ENCODE data around the gene GMEB1.
"Not testable (repeated sequence)": the region's sequence is repeated elsewhere in the genome, so short reads cannot be mapped to it uniquely, and the experiment has no call there.

GMEB1 gene, protein sequence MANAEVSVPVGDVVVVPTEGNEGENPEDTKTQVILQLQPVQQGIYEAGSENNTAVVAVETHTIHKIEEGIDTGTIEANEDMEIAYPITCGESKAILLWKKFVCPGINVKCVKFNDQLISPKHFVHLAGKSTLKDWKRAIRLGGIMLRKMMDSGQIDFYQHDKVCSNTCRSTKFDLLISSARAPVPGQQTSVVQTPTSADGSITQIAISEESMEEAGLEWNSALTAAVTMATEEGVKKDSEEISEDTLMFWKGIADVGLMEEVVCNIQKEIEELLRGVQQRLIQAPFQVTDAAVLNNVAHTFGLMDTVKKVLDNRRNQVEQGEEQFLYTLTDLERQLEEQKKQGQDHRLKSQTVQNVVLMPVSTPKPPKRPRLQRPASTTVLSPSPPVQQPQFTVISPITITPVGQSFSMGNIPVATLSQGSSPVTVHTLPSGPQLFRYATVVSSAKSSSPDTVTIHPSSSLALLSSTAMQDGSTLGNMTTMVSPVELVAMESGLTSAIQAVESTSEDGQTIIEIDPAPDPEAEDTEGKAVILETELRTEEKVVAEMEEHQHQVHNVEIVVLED

DNA sequence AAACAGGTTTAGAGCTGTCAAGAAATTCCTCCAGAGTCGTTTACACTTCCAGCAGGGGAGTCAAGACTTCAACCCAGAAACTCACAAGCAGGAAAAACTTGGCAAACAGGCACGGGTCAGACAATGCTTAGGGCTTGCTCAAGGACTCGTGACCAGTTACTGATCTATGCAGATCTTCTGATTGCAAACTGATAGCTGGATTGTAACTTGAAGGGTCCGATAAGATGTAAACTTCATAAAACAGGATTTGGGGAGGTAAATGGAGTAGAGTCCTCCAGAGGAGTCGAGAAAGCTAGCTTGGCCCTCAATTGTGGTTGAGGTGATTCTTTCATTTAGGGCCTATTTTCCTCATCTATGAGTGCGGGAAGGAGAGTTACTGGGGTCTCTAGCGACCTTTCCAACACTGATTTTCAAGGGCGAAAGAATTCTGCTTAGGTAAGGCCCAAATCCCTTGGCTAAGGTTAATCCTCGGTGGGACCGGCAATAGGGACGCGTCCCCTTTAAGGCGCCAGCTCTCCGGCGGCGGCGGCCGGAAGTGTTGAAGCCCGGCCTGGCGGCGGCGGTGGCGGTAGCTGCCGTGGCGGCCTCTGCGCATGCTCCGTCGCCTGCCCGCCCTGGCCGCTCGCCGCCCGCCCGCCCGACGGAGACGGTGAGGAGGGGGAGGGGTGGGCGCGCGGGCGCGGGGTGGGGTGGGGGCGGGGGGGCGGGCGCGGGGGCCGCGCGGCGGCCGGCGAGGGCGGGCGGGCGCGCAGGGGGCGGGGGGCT lies at the start of gene GMEB1:
Gene GMEB1 (plus strand): TSS at position 594 of the 765 bp plus-strand sequence. CDS start 14,829 bp downstream, outside the sequence.
- DNase-seq: peak; percentile 87

DNA sequence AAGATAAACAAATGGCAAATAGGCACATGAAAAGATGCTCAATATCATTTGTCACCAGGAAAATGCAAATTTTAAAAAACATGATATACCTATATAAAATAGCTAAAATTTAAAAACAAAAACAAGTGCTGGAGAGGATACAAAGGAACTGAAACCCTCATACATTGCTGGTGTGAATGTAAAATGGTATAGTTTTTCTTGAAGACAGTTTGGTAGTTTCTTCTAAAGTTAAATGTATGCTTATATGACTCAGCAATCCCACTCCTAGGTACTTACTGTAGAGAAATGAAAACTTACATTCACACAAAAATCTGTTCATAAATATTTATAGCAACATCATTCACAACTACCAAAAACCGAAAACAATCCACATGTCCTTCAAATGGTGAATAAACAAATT lies 36.9 kb upstream of the GMEB1 start:
- DNase-seq: no peak

DNA sequence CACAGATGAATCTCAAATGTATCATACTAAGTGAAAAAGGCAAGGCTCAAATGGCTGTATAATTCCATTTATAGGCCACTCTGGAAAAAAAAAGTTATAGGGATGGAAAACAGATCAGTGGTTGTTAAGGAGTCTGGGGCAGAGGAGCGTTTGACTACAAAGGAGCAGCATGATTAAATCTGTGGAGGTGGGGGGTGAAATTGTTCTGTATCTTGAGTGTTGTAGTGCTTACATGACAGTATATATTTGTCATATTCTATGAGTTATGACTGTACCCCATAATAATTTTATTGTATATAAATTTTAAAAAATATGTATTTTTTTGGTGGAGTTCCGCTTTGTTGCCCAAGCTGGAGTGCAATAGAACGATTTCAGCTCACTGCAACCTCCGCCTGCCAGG lies 36.0 kb upstream of the GMEB1 start:
- no peak for DNase-seq

DNA sequence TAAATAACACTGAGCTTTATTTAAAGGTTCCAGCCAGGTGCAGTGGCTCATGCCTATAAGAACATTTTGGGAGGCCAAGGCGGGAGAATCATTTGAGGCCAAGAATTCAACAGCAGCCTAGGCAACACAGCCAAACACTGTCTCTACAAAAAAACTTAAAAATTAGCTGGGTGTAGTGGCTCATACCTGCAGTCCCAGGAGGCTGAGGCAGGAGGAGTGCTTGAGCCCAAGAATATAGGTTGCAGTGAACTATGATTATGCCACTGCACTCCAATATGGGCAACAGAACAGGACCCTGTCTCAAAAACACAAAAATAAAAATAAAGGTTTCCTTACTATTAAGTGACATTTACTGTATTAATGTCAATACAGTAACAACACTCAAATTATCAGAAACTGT lies 27.8 kb upstream of the GMEB1 start:
- peak; percentile 20 for DNase-seq

DNA sequence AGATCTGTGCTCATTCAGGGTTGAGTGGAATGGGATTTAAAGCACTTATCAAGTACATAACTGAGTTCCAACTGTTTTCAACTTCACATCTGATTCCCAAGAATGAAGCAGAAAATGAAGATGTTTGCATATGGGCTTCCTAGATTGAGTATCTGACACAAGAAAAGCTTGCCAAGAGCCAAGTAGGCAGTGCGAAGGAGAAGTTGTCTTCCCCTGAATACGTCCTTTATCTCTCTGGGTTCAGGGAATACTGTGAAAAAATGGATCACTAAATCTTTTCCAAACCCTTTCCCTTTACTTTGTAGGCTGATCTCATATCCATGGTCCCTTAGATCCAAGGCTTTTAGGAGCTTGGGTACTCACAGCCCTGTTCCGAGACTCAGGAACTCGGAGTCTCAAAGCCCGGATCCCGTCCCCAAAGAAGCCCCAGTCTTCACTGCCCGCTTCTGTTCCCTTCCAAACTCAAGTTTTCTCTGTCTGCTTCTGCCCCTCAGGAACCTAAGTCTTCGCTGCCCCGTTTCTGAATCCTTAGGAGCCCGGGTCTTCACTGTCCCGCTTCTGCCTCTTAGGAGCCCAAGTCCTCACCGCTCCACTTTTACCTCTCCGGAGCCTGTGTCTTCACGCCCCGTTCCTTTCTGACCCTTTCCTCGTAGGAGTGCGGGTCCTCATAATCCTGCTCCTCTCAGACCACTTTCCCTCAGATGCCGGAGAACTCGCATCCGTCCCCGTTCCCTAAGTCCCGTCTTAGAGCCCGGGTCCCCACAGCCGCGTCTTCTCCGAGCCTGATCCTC lies 26.3 kb upstream of the GMEB1 start:
- peak; percentile 3 for DNase-seq

DNA sequence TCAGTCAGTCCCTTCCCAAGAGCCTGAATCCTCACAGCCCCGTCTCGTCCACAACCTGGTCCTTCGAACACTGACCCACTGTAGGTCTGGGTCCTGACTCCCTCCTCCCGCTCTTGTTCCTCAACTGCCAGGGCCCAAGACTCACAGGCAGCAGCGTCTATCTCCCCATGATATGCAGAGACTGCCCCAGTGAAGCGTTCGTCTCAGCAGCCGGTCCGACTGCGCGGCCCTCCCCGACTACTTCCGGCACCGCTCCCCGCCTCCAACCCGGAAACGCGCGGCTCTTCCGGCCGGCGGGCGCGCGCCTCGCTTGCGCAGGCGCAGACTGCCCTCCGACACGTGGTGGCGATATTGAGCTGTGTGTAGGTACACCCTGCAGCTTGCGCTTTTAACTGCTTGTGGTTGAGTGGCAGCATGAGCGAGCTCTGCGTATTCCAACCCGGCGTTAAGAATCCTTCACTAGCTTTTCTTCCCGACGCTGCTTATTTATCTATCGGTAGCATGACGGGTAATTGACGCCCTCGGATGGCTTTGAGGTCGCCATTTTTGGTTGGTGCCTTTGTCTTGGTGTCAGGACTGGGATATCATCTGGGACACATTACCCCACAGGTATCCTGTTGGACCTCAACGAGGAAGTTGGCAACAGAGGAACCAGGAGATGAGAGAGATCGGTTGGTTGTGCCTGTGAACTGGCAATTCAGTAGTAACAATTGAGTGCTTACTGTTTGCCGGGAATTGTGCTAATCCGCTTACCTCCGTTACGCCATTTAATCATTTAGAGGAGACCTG lies 25.5 kb upstream of the GMEB1 start, which contains the start of gene TAF12:
Gene TAF12 (minus strand): TSS at position 221 of the 789 bp plus-strand sequence. CDS start 20,986 bp downstream, outside the sequence.
- peak; percentile 95 for DNase-seq

DNA sequence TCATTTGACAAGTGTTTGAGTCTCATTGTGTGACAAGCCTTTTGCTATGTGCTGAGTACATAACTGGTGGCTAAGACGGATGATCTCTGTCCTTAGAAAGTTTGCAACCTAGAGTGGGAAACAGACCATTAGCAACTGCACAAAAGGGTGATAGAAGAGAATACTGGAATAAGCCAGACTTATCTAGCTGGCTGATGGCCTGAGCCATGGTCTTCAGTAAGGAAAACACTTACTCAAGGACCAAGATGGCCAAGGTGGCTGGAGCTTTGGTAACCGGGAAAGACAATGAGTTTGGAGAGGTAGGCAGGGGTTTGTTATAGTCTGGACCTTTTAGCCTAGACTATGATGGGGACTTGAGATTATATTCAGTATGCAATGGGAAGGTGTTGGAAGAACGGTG lies 24.1 kb upstream of the GMEB1 start:
- DNase-seq: no peak

DNA sequence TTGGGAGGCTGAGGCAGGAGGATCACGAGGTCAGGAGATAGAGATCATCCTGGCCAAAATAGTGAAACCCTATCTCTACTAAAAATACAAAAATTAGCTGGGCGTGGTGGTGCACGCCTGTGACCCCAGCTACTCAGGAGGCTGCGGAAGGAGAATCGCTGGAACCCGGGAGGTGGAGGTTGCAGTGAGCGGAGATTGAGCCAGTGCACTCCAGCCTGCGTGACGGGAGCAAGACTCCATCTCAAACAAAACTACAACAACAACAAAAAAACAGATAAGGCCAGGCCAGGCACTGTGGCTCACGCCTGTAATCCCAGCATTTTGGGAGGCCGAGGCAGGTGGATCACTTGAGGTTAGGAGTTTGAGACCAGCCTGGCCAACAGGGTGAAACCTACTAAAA lies 23.2 kb upstream of the GMEB1 start:
- DNase-seq: not testable (repeated sequence)

DNA sequence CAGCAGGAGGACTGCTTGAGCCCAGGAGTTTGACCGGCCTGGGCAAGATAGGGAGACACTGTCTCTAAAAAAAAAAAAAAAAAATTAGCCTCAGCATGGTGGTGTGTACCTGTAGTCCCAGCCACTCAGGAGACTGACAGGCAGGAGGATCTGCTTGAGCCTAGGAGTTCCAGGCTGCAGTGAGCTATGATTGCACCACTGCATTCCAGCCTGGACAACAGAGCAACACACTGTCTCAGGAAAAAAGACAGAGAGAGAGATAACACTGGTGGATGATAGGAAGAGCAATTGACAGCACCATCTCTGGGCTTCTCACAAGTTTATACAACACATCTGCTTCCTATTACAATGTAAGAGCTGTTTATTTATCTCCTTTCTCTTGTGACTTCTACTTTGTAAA lies 22.5 kb upstream of the GMEB1 start:
- DNase-seq: no peak

DNA sequence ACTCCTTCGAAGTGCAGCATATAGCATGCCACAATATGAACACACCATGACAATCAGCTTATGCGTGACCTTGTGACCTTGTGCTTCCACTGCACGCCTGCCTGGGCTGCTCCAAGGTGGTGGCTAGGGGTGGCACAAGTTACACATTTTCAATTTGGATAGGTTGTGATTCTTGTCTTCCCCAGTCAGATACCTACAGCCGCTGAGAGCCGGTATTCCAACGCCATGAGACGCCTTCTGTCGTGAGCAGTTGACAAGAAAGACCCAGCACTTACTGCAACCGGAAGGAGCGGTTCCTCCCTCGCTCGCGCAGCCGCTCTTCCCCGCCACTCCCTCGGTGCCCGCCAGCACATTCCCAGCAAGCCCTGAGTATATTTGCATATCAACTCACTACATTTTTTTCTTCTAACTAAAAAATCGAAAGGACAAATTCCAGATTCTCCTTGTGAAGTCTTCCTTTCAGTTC lies 20.5 kb upstream of the GMEB1 start:
- DNase-seq: peak; percentile 91

DNA sequence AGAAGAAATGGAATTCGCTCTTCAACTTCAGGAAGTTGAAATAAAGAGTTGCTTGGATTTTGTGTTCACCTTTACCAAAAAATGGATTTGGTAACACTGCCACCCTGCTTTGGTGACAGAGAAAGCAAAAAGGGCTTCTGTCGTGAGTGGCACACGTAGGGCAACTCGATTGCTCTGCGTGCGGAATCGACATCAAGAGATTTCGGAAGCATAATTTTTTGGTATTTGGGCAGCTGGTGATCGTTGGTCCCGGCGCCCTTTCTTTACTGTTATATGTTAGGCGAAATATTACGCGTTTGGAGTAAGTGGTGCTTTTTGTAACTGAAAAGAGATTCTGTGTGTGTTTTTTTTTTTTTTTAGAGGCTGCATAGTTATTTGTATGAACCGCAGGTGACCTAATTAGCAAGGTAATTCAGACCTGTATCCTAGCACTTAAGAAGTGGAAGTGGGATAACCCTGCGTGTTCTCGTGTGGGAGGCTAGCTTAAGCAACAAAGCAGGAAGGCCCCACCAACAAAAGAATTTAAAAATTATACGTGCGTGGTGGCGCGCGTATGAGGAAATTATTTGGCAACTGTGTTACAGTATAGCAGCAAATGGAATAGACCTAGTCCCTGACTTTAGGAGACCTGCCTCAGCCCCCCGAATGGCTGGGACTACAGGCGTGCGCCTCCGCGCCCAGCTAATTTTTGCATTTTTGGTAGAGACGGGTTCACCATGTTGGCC lies 19.9 kb upstream of the GMEB1 start, which contains the start of gene RNU11:
Gene RNU11 (plus strand): TSS at position 127 of the 725 bp plus-strand sequence.
- DNase-seq: peak; percentile 99

DNA sequence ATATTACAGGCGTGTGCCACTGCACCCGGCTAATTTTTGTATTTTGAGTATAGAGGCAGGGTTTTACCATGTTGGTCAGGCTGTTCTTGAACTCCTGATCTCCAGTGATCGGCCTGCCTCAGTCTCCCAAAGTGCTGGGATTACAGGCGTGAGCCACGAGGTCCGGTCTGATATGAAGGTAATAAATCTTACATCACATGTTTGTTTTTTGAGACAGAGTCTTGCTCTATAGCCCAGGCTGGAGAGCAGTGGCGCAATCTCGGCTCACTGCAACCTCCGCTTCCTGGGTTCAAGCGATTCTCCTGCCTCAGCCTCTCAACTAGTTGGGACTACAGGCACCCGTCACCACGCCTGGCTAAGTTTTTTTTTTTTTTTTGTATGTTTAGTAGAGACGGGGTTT lies 15.5 kb upstream of the GMEB1 start:
- DNase-seq: not testable (repeated sequence)

DNA sequence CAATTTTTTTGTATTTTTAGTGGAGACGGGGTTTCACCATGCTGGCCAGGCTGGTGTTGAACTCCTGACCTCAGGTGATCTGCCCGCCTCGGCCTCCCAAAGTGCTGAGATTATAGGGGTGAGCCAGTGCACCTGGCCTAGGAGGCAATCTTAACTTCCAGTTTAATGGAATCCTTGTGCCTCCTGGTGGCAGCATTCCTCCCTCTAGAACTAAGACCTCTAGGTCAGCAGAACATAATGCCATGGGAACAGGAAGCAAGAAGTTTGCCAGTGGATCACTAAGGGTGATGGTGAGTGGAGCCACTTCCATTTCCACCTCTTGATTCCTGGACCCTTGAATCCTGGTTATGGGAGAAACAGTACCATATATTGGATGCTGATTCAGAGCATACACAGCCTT lies 14.7 kb upstream of the GMEB1 start:
- DNase-seq: not testable (repeated sequence)

DNA sequence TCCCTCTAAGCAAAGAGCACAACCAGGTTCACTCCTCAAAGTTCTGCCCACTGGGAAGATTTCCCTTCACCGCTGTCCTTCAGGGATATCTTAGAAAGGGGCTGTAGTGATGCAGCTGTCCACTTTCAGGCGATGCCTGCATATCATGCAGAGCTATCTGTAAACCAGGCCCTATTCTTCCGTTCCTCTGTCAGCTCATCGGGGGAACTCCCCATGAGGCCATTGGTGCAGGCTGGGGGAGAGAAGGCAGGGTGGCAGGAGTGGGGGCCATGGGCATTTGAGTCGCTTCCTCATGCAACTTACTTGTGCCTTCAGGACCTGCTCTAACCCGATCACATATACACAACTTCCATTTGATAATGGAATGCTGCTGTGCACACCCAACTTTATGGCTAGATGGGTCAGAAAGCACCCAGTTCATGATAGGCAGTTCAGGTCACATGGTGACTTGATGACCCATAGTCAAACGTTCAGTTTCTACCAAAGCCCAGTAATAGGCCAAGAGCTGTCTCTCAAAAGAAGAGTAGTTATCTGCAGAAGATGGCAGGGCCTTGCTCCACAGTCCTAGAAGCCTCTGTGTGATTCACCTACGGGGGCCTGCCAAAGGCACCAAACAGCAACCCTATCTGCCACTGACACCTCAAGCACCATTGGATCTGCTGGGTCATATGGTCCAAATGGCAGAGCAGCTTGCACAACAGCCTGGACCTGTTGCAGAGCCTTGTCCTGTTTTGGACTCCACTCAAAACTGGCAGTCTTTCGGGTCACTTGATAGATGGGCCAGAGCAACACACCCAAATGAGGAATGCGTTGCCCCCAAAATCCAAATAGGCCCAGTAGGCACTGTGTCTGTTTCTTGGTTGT lies 12.9 kb upstream of the GMEB1 start:
- not testable (repeated sequence) for DNase-seq

DNA sequence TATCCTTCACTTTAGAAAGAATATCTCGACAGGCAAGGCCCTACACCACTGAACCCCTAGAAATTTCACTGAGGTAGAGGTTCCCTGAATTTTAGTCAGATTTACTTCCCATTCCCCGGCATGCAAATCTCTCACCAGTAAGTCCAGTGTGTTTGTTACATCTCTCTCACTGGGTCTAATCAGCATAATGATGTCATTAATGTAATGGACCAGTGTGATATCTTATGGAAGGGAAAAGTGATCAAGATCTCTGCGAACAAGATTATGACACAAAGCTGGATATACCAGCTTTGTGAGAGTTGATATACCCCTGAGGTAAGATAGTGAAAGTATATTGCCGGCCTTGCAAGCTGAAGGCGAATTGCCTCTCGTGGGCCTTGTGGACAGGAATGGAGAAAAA lies 12.2 kb upstream of the GMEB1 start:
- DNase-seq: no peak

DNA sequence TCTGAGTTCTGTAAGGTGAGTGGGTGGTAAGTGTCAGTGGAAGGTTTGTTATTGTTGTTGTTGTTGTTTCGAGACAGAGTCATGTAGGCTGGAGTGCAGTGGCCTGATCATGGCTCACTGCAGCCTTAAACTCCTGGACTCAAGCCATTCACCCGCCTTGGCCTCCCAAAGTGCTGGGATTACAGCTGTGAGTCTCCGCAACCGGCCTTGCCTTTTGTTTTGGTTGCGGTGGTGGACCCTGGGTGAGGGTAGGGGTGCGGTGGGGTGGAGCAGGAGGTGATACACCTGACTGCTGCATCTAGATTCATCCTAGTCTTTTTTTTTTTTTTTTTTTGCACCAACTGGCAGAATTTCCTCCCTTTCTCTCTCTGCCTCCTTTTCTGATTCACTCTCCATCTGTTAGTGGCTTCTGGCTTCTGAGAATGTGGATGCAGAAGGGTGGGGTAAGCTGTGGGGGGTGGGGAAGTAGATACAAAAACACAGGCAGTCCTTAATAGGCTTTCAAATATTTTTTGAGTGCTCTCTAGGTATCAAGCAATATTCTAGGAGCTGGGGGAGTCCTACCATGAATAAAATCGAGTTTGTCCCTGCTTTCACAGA lies 4.6 kb upstream of the GMEB1 start:
- no peak for DNase-seq

DNA sequence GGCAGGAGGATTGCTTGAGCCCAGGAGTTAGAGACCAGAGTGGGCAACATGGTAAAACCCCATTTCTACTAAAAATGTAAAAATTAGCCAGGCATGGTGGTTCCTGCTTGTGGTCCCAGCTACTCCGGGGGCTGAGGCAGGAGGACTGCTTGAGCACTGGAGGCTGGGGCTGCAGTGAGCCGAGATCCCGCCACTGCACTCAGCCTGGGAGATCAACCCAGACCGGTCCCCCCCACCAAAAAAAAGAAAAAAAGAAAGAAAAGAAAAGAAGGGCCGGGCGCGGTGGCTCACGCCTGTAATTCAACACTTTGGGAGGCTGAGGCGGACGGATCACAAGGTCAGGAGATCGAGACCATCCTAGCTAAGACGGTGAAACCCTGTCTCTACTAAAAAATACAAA lies 1.8 kb upstream of the GMEB1 start:
- DNase-seq: no peak

DNA sequence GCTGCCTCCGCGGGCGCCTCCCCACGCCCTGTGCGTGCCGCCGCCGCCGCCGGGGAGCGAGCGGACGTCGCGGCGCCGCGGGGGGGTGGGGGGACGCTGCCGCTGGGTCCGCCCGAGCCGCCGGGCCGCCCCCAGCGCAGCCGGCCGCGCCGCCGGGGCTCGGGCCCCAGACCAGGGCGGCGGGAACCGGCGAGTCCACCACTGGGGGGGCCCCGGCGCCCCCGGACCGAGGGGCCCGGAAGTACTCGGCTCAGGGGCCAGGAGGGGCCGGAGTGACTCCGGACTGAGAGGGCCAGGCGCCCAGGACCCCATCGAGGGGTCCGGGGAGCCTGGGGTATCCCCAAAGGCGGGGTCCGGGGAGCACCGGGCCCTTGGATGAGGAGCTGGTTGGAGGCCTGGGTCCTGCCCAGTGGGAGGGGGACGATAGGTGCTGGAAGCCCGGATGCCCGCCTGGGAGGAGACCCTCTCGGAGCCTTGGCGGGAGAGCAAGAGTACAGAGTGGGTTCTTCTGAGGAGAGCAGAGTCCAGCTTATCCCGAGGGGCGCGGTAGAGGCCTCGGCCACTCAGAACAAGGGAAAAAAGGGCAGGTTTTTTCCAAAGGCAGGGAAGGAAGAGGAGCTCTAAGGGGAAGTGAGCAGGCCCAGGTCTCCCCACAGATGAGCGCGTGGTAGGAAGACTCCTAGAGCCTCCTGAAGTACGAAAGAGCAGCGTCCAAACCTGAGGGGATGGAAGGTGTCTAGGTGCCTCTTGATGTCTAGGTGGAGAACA lies 556 bp downstream of the GMEB1 start:
- peak; percentile 28 for DNase-seq

Measured in fibroblast of upper back skin (primary cell).